Stimulated activated CD4-positive, alpha-beta T cell treated with anti-CD3 and anti-CD28 coated beads, TNF-alpha, amount 100 ng/mL, for 1 hour (primary cell): ENCODE data around the gene FANCI.
"Not testable (repeated sequence)": the region's sequence is repeated elsewhere in the genome, so short reads cannot be mapped to it uniquely, and the experiment has no call there.

Experiments
- DNase-seq, 3 donors: peaks; one replicate each; pipeline ENCODE4 v3.0.0-alpha.2; 2020; ENCODE audit warnings: low read depth in 3 of 3, low spot score in 1 of 3

The FANCI gene

DNA sequence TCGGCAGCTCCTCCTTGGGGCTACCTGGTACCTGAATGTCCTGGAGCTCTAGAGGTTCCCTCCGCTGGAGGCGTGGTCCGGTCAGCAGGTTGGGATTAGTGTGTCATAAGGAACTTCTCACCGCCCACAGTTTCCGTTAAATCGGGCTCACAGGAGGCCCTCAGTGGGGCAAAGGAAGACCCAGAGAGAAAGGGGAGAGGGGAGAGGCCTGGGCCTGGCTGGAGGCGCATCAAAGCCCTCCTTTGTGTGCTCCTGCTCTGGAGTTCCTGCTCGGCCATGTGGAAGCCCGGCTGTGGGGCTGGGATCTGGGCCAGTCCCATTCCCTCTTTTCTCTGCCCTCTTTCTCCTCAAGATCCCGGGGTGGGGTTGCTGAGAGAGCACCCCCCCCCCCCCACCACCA is 22.2 kb upstream of the FANCI start, which contains the start of gene RLBP1:
RLBP1 (minus strand) TSS at position 37 of the 400 bp plus-strand sequence. CDS start 2,604 bp downstream, outside the sequence.
- DNase-seq: no peak

DNA sequence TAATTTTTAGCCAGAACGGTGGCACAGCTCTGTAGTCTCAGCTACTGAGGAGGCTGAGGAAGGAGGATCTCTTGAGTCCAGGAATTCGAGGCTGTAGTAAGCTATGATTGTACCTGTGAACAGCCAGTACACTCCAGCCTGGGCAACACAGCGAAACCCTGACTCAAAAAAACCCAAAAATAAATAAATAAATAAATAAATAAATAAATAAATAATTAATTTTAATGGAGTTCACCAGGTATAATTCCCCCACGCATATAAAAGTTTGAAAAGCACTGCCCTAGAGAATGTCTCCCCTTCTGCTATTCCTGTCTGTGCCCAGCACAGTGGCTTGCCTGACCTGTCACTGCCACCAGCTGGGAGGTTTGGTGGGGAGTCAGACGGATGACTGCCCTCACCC is 18.2 kb upstream of the FANCI start:
- DNase-seq: no peak

DNA sequence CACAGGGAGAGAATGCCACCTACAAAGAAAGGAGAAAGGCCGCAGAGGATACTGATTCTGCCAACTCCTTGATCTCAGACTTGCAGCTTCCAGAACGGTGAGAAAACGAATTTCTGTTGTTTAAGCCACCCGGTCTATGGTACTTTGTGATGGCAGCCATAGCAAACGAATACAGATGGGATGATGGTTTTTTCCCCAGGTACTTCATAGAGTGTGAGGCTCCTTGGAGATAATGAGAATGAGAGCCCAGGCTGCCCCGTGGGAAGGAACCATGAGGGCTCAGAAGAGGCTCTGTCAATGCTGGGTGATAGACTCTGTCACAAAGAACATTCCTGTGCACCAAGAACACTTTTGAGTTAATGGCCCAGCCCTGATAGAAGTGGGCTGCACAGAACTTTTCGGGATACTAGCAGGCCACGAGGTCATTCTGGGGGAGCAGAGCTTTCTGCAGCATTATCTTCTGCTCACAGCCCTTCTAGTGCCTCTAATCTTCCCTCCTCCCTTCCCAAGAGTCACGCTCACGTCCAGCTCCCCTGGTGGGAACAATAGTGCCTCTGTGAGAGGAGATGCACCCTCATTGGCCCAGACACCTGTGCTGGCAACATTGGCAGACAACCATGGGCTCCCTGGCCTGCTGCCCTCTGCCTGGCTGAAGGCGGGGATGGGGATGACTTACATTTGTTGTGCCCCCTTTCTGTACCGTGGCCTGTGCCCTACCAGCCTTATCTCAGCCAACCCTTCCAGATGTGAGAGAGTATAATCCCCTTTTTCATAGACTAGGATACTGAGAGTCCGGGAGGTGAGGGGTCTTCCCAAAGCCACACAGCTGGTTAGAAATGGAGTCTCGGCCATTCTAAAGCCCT is 17.2 kb upstream of the FANCI start:
- no peak for DNase-seq

DNA sequence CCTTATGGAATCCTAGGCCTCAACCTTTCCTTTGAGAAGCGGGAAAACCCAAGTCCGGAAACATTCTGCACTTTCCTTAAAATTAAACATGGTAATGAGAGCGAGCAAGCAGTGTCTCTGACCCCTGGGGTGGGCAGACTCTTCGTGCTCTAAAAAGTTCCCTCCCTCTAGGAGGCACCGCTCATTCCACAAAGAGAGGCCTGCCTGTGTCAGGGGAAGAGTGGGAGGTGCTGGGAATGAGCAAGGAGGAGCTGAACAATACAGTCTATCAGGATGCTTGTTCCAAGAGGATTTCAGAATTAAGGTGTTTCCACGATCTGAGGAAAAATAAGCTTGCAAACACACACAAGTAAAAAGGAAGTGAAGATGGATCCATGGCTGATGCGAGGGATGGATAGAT is 16.4 kb upstream of the FANCI start:
- DNase-seq: no peak

DNA sequence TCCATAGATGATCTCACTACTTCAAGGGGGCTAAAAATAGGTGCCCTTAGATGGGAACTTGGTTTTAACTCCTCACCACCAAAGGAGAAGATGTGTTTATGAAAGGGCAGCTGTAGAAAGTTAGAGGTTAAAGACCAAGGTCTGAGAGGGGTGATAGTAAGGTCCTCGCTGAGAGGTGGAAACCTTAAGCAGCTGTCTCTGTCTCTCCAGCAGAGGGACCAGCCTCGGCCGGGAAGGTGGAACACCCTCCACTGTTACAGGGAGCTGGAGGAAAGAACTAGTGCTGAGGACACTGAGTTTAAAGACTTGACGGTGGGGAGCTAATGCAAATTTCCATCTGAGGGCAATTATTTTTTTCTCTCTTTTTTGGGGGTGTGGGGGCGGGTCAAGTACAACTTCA is 13.5 kb upstream of the FANCI start:
- DNase-seq: no peak

DNA sequence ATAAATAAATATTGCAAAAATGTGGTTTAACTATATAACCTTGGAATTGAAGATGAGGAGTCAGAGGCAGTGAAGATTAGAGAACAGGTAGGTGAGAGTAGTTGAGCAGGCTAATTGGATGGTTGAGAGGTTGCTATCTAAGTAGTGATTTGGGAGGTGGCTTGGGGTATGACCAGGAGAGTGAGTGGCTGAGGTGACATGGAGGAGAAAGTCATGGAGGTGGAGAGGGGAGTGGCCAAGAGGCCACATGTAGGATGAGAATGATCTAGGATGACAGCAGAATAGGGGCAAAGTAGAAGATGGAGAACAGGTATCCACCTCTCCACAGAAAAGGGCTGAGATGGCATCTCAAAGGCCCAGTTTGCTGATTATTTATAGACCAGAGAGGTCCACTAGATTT is 11.9 kb upstream of the FANCI start:
- no peak for DNase-seq

DNA sequence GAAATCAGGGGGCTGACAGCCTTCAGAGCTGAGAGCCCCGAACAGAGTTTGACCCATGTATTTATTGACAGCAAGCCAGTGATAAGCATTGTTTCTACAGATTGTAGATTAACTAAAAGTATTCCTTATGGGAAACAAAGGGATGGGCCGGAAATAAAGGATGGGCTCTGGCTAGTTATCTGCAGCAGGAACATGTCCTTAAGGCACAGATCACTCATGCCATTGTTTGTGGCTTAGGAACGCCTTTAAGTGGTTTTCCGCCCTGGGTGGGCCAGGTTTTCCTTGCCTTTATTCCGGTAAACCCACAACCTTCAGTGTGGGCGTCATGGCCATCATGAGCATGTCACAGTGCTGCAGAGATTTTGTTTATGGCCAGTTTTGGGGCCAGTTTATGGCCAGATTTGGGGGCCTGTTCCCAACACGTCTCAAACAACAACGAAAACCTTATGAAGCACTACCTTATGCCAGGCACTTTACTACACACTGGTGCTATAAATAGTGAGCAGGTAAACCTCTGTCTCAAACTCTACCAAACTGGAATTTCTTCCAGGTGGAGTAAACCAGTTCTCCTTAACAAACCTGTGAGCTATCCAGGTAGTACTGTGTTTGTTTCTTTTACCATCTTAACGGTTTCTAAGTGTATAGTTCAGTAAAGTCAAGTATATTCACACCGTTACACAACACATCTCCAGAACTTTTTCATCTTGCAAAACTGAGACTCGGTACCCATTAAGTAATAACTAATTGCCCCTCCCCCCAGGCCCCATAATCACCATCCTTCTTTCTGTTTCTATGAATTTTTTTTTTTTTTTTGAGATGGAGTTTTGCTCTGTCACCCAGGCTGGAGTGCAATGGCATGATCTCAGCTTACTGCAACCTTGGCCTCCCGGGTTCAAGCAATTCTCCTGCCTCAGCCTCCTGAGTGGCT is 3.6 kb upstream of the FANCI start:
- DNase-seq: not testable (repeated sequence)

DNA sequence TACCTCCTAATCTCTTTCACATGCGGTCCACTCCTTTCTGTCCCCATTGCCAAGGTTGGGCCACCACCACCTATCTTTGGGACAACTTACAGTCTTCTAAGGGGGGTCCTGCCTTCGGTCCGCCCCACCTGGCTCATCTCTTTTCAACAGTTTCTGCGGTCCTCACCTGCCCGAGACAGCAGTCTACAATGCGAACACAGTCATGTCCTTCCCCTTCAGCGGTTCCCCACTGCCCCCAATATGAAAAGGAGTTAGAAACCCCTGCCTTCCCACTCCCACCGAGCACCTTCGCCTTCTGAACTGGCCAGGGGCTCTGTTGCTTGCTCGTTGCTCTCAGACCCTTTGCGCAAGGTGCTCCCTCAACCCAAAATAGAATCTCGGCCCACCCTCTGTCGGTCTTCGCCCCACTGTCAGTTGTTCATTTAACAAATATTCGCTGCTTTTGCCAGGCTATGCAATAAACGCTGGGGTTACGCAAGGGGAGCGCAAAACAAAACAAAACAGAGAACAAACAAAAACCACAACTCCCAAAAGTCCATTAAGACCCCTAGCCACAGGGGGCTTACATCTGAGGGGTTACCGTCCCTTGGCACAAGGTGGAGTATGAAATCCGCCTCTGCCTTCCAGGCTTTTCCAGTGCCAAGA is 611 bp upstream of the FANCI start:
- DNase-seq: no peak

DNA sequence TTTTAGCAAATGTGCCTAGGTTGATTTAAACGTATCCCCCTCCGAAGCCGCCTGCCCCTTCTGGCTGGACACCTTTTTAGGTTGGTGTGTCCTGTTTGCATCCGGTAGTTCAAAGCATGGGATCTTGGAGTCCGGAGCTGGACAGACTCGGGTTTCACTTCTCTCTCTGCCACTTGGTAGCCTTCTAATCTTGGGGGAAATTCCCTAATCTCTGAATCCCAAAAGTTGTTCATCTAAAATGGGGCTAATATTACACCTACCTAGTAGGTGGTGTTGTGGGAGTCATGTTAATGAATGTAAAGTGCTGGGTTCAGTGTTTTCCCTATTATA is 760 bp downstream of the FANCI start:
- no peak for DNase-seq

DNA sequence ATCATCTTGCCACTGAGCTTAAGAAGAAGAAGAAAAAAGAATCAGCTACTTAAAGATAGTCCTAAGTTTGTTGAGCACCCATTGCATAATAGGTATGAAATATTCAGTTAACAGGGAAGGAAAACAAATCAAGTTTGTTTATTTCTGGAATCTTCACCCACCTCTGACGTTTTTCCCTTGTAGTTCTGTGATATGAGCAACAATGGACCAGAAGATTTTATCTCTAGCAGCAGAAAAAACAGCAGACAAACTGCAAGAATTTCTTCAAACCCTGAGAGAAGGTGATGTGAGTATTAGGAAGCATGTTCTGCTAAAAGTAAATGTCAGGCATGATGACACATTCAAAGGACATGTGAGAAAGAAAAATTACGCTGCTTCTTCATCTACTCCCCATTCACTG is 3.7 kb downstream of the FANCI start:
- DNase-seq: no peak

DNA sequence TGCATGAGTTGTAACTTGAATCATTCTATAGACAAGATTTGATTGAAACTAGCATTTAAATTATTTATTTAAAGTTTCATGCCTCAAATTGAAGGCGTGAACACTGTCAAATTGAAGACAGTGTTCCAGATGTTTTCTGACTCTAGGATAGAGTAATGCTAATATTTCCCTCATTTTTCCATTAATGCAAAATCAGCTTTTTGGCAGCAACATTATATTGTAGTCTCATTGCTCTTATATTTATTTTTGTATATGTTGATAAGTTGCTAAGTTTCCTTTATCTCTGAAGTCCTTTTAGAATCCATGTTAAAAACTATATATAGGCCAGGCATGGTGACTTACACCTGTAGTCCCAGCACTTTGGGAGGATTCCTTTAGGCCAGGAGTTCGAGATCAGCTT is 4.8 kb downstream of the FANCI start:
- no peak for DNase-seq

DNA sequence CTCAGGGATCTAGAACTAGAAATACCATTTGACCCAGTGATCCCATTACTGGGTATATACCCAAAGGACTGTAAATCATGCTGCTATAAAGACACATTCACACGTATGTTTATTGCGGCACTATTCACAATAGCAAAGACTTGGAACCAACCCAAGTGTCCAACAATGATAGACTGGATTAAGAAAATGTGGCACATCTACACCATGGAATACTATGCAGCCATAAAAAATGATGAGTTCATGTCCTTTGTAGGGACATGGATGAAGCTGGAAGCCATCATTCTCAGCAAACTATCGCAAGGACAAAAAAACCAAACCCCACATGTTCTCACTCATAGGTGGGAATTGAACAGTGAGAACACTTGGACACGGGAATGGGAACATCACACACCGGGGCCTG is 6.4 kb downstream of the FANCI start:
- DNase-seq: not testable (repeated sequence)

DNA sequence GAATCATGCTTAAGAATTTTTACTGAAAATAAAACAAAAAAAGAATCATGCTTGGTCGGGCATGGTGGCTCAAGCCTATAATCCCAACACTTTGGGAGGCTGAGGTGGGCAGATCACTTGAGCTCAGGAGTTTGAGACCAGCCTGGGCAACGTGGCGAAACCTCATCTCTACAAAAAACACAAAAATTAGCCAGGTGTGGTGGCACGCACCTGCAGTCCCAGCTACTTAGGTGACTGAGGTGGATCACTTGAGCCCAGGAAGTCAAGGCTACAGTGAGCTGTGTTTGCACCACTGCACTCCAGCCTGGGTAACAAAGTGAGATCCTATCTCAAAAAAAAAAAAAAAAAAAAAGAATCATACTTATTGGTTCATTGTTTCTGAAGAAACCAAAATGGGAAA is 33.5 kb downstream of the FANCI start:
- not testable (repeated sequence) for DNase-seq

DNA sequence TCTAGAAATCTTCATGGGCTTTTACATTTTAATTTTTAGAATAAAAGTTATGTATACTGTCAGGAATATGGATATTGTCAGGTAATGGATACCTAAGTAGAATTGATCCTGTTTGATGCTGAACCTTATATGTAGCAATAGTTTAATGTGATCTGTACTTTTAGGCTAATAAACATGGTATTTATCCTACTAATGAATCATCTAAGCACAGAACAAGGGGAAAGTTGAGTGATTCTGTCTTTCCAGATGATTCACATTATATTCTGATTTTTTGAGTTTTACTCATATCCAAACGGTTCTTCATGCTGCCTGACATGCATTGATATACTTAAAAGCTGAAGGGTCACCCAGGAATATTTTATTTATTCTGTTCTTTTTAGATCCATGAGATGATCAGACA is 34.5 kb downstream of the FANCI start:
- no peak for DNase-seq

DNA sequence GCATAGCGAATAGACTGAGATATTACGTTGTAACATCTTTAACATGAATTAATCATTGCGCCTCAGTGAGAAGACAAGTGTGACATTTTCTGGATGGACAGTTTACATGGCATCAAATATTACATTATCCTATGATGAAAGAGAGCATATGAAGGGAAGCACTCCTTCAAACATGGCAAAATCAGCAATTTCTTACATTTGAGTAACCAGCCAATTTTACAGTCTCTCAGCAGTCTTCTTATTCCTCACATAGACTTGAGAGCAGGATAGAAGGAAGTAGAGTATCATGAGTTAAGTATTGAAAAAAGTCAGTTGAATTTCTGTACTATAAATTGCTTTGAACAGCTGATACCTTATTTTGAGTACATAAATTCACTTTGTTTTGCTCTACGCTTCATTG is 38.9 kb downstream of the FANCI start:
- DNase-seq: no peak

DNA sequence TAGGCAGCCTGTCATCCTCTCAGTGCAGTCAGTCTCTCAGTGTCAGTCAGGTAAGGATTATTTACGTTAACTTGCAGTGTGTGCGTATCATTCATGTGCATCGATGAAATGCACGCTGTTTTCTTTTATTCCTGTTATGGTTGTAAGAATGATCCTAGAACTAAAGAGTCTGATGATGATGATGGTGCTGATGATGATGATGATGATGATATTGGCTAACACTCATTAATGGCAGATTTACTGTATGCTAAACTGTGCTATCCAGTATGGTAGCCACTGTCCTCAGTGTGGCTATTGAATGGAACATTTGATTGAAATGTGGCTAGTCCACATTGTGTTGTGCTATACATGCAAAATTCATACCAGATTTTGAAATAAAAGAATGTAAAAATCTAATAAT is 39.4 kb downstream of the FANCI start:
- DNase-seq: no peak

DNA sequence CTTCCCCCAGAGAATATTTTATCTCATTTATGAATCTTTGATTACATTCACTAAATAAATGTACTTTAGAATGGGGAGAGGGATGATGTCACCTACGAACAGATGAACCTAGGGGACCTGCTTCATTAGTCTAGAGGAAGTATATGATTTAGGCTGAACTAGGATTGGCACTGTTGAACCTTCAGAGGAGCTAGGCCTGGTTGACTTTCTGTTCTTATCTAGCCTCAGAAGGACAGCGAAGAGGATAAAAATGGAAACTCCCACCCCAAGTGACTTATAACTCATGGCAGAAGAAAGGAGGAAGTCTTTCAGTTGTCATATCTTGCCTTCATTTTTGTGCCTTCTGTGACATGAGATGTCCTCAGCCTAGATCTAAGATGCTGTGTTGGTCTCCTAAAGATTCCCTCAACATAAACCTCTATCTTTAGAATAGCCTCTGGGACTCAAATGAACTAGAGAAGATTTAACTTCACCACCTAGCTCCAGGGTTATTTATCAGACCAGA is 48.2 kb downstream of the FANCI start:
- DNase-seq: no peak

DNA sequence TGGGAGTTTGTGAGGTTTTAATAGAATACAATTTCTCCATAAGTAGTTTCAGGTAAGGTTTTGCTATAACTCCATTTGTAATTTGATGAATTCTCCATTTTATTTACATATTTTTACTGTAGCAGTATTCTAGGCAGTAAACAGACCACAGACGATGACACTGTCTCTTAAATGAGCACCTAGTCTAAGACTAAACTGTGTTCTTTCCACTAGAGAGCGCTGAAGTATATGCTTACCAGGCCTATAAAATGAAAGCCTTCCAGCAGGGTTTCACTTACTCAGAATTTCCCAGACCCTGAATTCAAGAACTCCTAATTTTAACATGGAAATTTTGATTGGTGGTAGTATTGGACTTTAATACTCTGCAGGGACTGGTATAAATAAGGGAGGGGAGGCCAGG is 49.2 kb downstream of the FANCI start:
- no peak for DNase-seq

DNA sequence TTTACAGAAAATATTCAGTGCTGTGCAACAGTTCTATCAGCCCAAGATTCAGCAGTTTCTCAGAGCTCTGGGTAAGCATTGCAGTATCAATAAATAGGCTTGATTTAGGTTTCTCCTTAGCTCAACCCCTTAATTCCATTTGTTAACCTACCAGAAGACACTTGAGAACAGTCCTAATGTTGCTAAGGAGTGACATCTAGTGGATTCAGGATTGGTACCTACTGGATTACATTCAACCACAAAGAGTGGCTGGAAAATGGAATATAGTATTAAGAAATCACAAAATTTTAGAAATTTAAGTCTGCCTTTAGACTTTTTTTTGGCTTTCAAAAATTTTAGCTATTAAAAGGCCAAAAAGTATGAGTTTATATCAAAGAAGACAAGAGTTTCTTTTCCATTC is 56.1 kb downstream of the FANCI start:
- DNase-seq: no peak

DNA sequence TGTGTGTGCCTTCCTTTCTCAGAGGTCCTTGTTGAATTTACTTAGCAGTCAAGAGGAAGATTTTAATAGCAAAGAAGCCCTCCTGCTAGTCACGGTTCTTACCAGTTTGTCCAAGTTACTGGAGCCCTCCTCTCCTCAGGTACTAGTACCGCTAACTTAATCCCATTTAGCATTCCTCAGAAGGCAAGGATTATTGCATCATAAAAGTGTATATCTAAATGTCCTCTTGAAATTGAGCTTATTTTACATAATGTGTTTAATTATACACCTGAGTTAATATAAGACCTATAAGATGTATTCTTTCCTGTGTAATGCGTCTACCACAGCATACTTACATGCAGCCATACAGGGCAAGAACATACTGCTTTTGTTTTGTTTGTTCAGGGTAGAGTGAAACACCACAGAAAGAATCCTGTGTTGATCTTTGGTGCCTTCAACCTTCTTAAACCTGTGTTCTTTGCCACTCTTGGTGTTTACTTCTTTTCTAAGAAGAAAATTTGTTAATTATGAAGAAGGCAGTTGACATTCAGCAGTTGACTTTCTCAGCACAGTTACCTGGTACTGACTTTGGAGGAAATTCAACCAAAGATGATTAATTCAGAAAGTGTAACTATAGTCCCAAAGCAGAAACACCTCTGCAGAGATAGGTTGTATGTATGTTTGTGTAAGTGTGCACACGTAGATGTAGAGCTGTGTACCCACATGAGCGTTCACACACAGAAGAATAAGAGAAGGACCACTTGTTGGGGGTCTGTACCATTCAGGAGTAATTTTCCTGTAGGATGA is 57.7 kb downstream of the FANCI start:
- DNase-seq: no peak

DNA sequence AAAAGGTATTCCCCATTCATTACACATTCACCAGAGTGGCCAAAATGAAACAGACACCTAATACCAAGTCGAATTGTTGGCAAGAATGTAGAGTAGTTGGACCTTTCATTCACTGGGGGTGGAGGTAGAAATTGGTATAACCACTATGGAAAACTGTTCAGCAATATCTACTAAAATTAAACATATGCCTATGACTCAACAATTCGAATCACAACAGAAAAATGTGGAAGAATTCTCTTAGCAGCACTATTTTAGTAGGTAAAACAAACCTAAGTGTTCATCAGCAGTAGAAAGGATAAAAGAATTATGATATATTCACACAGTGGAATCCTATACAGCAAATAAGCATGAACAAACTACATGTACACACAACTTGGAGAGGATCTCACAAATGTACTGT is 60.2 kb downstream of the FANCI start:
- DNase-seq: no peak
